A549 (cell line): ENCODE data around the gene RNF32.

ENCODE experiments used
- CHD2 ChIP-seq: fragments of 150-350 bp; IDR thresholded peaks from 2 replicates; pipeline ENCODE4 v1.6.1; 2014; ENCODE audit warnings: low read length; ENCODE audit not compliant: partially characterized antibody
- CHD4 ChIP-seq: fragments of 200-600 bp; sonication (generic); IDR thresholded peaks from 2 replicates; pipeline ENCODE4 v1.6.1; 2016; ENCODE audit warnings: antibody characterized with exemption, mild to moderate bottlenecking, borderline replicate concordance
- EP300 ChIP-seq, 2 experiments: fragments of >200 bp; sonication (Bioruptor Twin); formaldehyde crosslinking; IDR thresholded peaks; 2 replicates in 1 of 2; 3 replicates in 1 of 2; pipeline ENCODE4 v1.6.1; 2016 to 2017
- ESRRA ChIP-seq: fragments of 150-350 bp; IDR thresholded peaks from 2 replicates; pipeline ENCODE4 v1.6.1; 2014; ENCODE audit warnings: mild to moderate bottlenecking, low read length, borderline replicate concordance
- FOSL2 ChIP-seq, 2 experiments: fragments of 450-650 bp in 1 of 2; fragments of >200 bp in 1 of 2; sonication (Bioruptor Twin) in 1 of 2; formaldehyde crosslinking; IDR thresholded peaks; 2 replicates each; pipeline versions ENCODE4 v1.5.0 to v1.6.1; 2016 to 2020; ENCODE audit warnings: mild to moderate bottlenecking in 1 of 2, moderate library complexity in 1 of 2
- HOXB13 ChIP-seq: fragments of 250-450 bp; sonication (Bioruptor Pico); IDR thresholded peaks from 2 replicates; pipeline ENCODE4 v1.5.0; 2020; ENCODE audit warnings: low read depth, mild to moderate bottlenecking, moderate library complexity
- POLR2A ChIP-seq: IDR thresholded peaks from 2 replicates; pipeline ENCODE4 v1.6.1; 2012; ENCODE audit warnings: mild to moderate bottlenecking, low read length
- RAD21 ChIP-seq, 2 experiments: fragments of >200 bp in 1 of 2; sonication (Bioruptor Twin) in 1 of 2; formaldehyde crosslinking in 1 of 2; IDR thresholded peaks in 1 of 2; conservative IDR thresholded peaks in 1 of 2; 2 replicates in 1 of 2; 3 replicates in 1 of 2; pipeline ENCODE4 v1.6.1; 2012 to 2018; ENCODE audit warnings: inconsistent platforms in 1 of 2
- RCOR1 ChIP-seq: fragments of 150-350 bp; IDR thresholded peaks from 2 replicates; pipeline ENCODE4 v1.6.1; 2014; ENCODE audit warnings: antibody characterized with exemption, low read length, low read depth
- TF ChIP-seq, protein P1 (sequence below): fragments of >200 bp; sonication (Bioruptor Twin); formaldehyde crosslinking; IDR thresholded peaks from 3 replicates; pipeline ENCODE4 v1.5.1; 2016
- TF ChIP-seq, protein P2 (sequence below): fragments of 450-650 bp; IDR thresholded peaks from 2 replicates; pipeline ENCODE4 v1.6.1; 2014; ENCODE audit warnings: antibody characterized with exemption

DNA sequence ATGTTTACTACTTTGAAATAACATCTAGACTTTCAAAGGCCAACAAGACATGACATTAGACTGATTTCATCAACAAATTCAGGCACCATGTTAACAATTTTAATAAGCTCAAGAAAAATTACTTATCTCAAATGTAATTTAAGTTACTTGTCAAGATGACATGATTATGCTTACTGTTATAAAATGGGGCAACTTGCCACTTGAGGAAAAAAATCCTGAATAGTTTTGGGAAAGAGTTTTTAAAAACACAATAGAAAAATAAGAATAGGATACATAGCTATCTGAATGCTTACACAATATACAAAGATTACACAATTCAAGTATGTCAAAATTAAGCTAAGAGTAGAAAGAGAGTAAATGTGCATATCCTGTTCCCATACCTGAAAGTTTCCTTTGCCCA is 85.4 kb downstream of the RNF32 start:
- TF ChIP-seq, protein P1, sequence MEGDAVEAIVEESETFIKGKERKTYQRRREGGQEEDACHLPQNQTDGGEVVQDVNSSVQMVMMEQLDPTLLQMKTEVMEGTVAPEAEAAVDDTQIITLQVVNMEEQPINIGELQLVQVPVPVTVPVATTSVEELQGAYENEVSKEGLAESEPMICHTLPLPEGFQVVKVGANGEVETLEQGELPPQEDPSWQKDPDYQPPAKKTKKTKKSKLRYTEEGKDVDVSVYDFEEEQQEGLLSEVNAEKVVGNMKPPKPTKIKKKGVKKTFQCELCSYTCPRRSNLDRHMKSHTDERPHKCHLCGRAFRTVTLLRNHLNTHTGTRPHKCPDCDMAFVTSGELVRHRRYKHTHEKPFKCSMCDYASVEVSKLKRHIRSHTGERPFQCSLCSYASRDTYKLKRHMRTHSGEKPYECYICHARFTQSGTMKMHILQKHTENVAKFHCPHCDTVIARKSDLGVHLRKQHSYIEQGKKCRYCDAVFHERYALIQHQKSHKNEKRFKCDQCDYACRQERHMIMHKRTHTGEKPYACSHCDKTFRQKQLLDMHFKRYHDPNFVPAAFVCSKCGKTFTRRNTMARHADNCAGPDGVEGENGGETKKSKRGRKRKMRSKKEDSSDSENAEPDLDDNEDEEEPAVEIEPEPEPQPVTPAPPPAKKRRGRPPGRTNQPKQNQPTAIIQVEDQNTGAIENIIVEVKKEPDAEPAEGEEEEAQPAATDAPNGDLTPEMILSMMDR: no peak
- TF ChIP-seq EP300 (IDR thresholded peaks at IDR 0.05) (no peak), RAD21 (conservative IDR thresholded peaks at IDR 0.05 in 1 of 2, IDR thresholded peaks at IDR 0.05 in 1 of 2) (no peak), POLR2A (no peak), CHD2 (no peak), HOXB13 (CRISPR knock-in tag) (no peak), FOSL2 (IDR thresholded peaks at IDR 0.05) (no peak), FOSL2 (CRISPR knock-in tag; IDR thresholded peaks at IDR 0.05) (no peak), CHD4 (no peak), ESRRA (no peak), RCOR1 (no peak)
- TF ChIP-seq, protein P2, sequence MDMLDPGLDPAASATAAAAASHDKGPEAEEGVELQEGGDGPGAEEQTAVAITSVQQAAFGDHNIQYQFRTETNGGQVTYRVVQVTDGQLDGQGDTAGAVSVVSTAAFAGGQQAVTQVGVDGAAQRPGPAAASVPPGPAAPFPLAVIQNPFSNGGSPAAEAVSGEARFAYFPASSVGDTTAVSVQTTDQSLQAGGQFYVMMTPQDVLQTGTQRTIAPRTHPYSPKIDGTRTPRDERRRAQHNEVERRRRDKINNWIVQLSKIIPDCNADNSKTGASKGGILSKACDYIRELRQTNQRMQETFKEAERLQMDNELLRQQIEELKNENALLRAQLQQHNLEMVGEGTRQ: no peak
